Measurements from ENCODE around the gene TEX22.

- TF ChIP-seq CTCF (conservative IDR thresholded peaks at IDR 0.05) (no peak), EZH2 (IDR thresholded peaks at IDR 0.05; ENCODE audit: low read depth) (no peak)
Observed at GRCh38 chr14:105377555-105378182, 20.7 kb upstream of the TEX22 start.

All from PC-9 (cell line).